NB4 (cell line): ENCODE results near the gene CENPF.
"Not testable (repeated sequence)": the region's sequence is repeated elsewhere in the genome, so short reads cannot be mapped to it uniquely, and the experiment has no call there.

Source experiments
- DNase-seq: peaks from one replicate; pipeline ENCODE4 v3.0.0; 2010; ENCODE audit warnings: low read depth
- H3K4me3 ChIP-seq: one replicate; pipeline ENCODE4 v1.5.1; 2011; ENCODE audit warnings: mild to moderate bottlenecking, low read depth, low read length, moderate library complexity
- CTCF ChIP-seq: IDR thresholded peaks from one replicate; pipeline ENCODE4 v1.5.1; 2012; ENCODE audit warnings: low read depth, low read length
- MAX ChIP-seq: IDR thresholded peaks from 2 replicates; pipeline ENCODE4 v1.6.1; 2011; ENCODE audit warnings: low read depth, low read length
- MYC ChIP-seq: IDR thresholded peaks from 2 replicates; pipeline ENCODE4 v1.6.1; 2011; ENCODE audit warnings: low read depth, low read length
- POLR2A ChIP-seq: IDR thresholded peaks from 2 replicates; pipeline ENCODE4 v1.6.1; 2011; ENCODE audit warnings: mild to moderate bottlenecking; ENCODE audit not compliant: insufficient read length; ENCODE audit errors: extremely low read depth

CENPF gene

GRCh38 chr1:214587165-214587564, 15.8 kb upstream of the CENPF start:
- DNase-seq, result no peak
- TF ChIP-seq MYC (no peak), CTCF (no peak), MAX (no peak), POLR2A (no peak)
- H3K4me3 ChIP-seq, result no peak overlapping the region

- no peak overlapping the region for H3K4me3 ChIP-seq
- no peak for TF ChIP-seq MYC
- TF ChIP-seq CTCF, result no peak
- TF ChIP-seq MAX, result no peak
- no peak for TF ChIP-seq POLR2A
- DNase-seq, result no peak
Measured at GRCh38 chr1:214588963-214589597, 13.9 kb upstream of the CENPF start.

- TF ChIP-seq MYC, result no peak
- TF ChIP-seq CTCF, result no peak
- no peak for TF ChIP-seq MAX
- no peak for TF ChIP-seq POLR2A
- DNase-seq, result no peak
- no peak overlapping the region for H3K4me3 ChIP-seq
Measured at GRCh38 chr1:214590696-214591095, 12.3 kb upstream of the CENPF start.

- not testable (repeated sequence) for H3K4me3 ChIP-seq, DNase-seq
Measured at GRCh38 chr1:214591918-214592317, 11.1 kb upstream of the CENPF start.

- TF ChIP-seq CTCF (no peak), POLR2A (no peak), MAX (no peak), MYC (no peak)
- H3K4me3 ChIP-seq, result no peak overlapping the region
Measured at GRCh38 chr1:214593158-214593557, 9.8 kb upstream of the CENPF start.

GRCh38 chr1:214603819-214604252, 841 bp downstream of the CENPF start:
- H3K4me3 ChIP-seq, result peak overlapping the region; percentile 98
- DNase-seq, result peak; percentile 46
- no peak for TF ChIP-seq POLR2A
- no peak for TF ChIP-seq MYC
- no peak for TF ChIP-seq MAX

More at GRCh38 chr1:214593158-214593557, 9.8 kb upstream of the CENPF start:
- no peak for DNase-seq

GRCh38 chr1:214604523-214604922, 1.5 kb downstream of the CENPF start:
- TF ChIP-seq MYC (no peak), MAX (no peak), CTCF (no peak), POLR2A (no peak)
- no peak for DNase-seq
- peak overlapping the region; percentile 98 for H3K4me3 ChIP-seq

- H3K4me3 ChIP-seq, DNase-seq: not testable (repeated sequence)
Measured at GRCh38 chr1:214605484-214605883, 2.5 kb downstream of the CENPF start.
